RWPE1 (cell line): ENCODE data around the gene PDCD1.

Source experiments
- CTCF ChIA-PET: fragments of 350-600 bp; sonication (Branson Sonifier 250); formaldehyde crosslinking; extraction: SDS; loops from one replicate; lab custom pipeline; 2021; lab: Yijun Ruan, JAX
- POLR2A ChIA-PET: fragments of 400-600 bp; formaldehyde crosslinking; extraction: SDS; loops from one replicate; lab custom pipeline; 2020; ENCODE audit warnings: antibody characterized with exemption; ENCODE audit not compliant: low non-redundant PET; lab: Yijun Ruan, JAX
- DNase-seq: peaks from one replicate; pipeline ENCODE4 v3.0.0; 2012; ENCODE audit warnings: low spot score
- H3K27ac ChIP-seq: fragments of 450-650 bp; 2 replicates; pipeline ENCODE4 v1.5.1; 2017
- TF ChIP-seq, protein P1 (sequence below): fragments of 450-650 bp; conservative IDR thresholded peaks from 2 replicates; pipeline ENCODE4 v1.5.1; 2017; ENCODE audit warnings: low read depth, mild to moderate bottlenecking

The PDCD1 gene

DNA sequence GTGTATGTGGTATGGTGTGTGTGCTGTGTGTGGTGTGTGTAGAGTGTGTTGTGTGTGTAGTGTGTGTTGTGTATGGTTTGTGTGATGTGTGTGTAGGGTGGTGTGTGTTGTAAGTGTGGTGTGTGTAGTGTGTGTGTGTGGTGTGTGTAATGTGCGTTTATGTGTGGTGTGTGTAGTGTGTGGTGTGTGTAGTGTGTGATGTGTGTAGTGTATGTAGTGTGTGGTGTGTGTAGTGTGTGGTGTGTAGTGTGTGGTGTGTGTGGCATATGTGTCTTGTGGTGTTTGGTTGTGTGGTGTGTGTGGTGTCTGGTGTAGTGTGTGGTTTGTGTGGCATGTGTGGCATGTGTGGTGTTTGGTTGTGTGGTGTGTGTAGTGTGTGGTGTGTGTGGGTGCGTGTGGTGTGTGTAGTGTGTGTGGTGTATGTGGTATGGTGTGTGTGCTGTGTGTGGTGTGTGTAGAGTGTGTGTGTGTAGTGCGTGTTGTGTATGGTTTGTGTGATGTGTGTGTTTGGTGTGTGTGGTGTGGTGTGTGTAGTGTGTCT, 6.8 kb upstream of the PDCD1 start:
- CTCF ChIA-PET: no interaction called here
- DNase-seq: no peak
- TF ChIP-seq, protein P1, sequence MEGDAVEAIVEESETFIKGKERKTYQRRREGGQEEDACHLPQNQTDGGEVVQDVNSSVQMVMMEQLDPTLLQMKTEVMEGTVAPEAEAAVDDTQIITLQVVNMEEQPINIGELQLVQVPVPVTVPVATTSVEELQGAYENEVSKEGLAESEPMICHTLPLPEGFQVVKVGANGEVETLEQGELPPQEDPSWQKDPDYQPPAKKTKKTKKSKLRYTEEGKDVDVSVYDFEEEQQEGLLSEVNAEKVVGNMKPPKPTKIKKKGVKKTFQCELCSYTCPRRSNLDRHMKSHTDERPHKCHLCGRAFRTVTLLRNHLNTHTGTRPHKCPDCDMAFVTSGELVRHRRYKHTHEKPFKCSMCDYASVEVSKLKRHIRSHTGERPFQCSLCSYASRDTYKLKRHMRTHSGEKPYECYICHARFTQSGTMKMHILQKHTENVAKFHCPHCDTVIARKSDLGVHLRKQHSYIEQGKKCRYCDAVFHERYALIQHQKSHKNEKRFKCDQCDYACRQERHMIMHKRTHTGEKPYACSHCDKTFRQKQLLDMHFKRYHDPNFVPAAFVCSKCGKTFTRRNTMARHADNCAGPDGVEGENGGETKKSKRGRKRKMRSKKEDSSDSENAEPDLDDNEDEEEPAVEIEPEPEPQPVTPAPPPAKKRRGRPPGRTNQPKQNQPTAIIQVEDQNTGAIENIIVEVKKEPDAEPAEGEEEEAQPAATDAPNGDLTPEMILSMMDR: no peak
- POLR2A ChIA-PET: no interaction called here
- no peak overlapping the region for H3K27ac ChIP-seq

DNA sequence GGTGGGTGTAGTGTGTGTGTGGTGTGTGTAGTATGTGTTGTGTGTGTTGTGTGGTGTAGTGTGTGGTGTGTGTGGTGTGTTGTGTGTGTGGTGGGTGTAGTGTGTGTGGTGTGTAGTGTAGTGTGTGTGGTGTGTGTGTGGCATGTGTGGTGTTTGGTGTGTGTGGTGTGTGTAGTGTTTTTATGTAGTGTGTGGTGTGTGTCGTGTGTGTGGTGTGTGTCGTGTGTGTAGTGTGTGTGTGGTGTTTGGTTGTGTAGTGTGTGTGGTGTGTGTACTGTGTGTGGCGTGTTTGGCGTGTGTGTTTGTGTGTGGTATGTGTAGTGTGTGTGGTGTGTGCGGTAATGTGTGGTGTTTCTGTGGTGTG, 6.1 kb upstream of the PDCD1 start:
- DNase-seq: no peak
- ChIA-PET POLR2A (no interaction called here), CTCF (no interaction called here)
- no peak overlapping the region for H3K27ac ChIP-seq
- TF ChIP-seq, protein P1: no peak

DNA sequence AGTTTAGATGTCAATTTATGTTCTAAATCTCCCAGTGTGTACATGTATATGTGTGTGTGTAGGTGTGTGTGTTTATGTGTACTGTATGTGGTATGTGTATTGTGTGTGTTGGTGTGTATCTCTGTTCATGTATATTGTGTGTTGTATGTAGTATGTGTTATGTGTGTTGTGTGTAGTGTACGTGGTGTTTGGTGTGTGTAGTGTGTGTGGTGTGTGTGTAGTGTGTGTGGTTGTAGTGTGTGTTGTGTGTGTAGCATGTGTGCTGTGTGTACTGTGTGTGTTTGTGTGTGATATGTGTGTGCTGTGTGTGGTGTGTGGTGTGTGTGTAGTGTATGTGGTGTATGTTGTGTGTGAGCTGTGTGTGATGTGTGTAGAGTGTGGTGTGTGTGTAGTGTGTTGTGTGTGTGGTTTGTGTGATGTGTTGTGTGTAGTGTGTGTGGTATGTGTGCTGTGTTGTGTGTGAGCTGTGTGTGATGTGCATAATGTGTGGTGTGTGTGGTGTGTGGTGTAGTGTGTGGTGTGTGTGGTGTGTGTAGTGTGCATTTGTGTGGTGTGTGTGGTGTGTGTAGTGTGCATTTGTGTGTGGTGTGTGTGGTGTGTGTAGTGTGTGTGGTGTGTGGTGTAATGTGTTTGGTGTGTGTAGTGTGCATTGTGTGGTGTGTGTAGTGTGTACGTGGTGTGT, 5.6 kb upstream of the PDCD1 start:
- CTCF ChIA-PET: no interaction called here
- POLR2A ChIA-PET: no interaction called here
- TF ChIP-seq, protein P1: no peak

DNA sequence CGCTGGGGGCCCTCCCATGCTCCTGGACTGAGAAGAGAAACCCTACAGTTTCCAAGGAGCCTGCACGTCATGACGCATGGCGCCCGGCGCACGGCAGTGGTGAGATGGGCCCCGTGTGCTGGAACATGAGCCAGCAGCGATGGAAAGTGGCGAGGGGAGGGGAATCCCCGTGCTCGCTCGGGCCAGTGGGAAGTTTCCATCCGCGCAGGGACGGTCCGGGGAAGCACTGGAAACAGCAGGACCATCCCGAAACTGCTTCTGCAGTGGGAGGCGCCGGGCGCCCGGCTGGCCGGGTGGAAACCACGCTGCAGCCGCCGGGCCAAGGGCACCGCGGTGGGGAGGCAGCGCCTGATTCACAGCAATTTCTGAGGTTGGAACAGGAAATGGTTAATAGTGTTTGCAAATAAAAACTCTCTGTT, 4.9 kb upstream of the PDCD1 start:
- TF ChIP-seq, protein P1: no peak
- ChIA-PET POLR2A (no interaction called here), CTCF (no interaction called here)
- H3K27ac ChIP-seq: no peak overlapping the region
- no peak for DNase-seq

More for the DNA sequence above, 5.6 kb upstream of the PDCD1 start:
- no peak overlapping the region for H3K27ac ChIP-seq
- DNase-seq: no peak

DNA sequence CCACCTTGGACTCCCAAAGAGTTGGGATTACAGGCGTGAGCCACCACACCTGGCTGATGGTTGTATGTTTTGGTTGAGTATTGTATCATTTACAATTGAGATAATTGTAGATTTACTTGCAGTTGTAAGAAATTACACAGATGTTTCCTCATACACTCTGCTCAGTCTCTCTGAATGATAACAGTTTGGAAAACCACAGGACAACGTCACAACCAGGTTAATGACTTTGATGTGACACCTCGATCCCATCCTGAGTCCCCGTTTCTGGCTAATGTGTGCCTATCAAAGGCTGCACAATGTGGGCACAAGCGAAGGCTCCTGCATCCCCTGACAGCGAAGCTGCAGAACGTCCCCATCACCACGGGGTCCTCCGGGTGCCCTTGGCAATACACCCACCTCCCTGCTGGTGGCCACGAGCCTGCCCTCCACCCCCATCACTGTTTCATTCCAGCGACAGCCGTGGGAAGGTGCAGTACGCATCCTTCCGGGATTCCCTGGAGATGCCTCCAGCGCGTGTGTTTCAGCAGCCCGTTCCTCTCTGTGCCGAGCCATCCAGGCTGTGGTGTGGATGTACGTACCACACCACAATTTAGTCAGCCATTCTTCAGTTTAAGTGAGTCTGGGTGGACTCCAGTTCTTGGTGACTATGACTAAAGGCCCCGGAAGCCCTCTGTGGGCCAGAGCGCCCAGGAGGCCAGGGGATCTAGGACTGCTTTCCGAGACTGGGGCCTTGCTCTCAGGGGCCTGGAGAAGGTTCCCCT, 4.3 kb upstream of the PDCD1 start:
- DNase-seq: no peak
- no peak overlapping the region for H3K27ac ChIP-seq
- POLR2A ChIA-PET: no interaction called here
- CTCF ChIA-PET: no interaction called here
- TF ChIP-seq, protein P1: no peak

DNA sequence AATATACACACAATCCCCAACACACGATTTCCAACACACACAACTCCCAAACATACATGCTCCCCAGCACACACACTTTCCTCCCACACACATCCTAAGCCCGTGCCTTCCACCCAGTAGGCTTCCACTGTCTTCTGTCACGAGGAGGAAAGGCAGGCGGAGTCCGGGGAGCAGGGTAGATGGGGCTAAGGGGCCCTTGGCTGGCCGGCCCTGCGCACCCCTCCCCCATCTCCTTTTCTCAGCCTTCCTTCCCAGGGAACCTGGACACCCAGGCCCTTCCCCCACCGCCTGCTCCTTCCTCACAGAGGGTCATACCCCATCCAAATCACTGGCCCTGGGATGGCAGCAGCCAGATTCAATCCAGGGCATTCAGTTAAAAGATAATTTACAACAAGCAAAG, 3.4 kb upstream of the PDCD1 start:
- no peak overlapping the region for H3K27ac ChIP-seq
- DNase-seq: no peak
- TF ChIP-seq, protein P1: no peak
- ChIA-PET POLR2A (no interaction called here), CTCF (no interaction called here)
